ENCODE results near the gene CCDC51.
"Not testable (repeated sequence)": the region's sequence is repeated elsewhere in the genome, so short reads cannot be mapped to it uniquely, and the experiment has no call there.

CCDC51 gene

GRCh38 chr3:48411041-48411588 is 28.8 kb downstream of the CCDC51 start:
- no peak overlapping the region for H3K4me3 ChIP-seq (ENCODE audit: low read length)
- DNase-seq (ENCODE audit: low read depth, low spot score), result no peak

- no peak for DNase-seq (ENCODE audit: low read depth, low spot score)
- H3K4me3 ChIP-seq (ENCODE audit: low read length), result no peak overlapping the region
Measured at GRCh38 chr3:48410205-48411040, 29.5 kb downstream of the CCDC51 start.

- DNase-seq (ENCODE audit: low read depth, low spot score), result no peak
- H3K4me3 ChIP-seq (ENCODE audit: low read length), result no peak overlapping the region
Measured at GRCh38 chr3:48409291-48410201, 30.4 kb downstream of the CCDC51 start.

- no peak overlapping the region for H3K4me3 ChIP-seq (ENCODE audit: low read length)
- no peak for DNase-seq (ENCODE audit: low read depth, low spot score)
Measured at GRCh38 chr3:48408823-48409281, 31.1 kb downstream of the CCDC51 start.

GRCh38 chr3:48407542-48408099 is 32.3 kb downstream of the CCDC51 start:
- no peak for DNase-seq (ENCODE audit: low read depth, low spot score)
- H3K4me3 ChIP-seq (ENCODE audit: low read length), result no peak overlapping the region

- H3K4me3 ChIP-seq (ENCODE audit: low read length), result no peak overlapping the region
- DNase-seq (ENCODE audit: low read depth, low spot score), result no peak
Measured at GRCh38 chr3:48406443-48407431, 33.2 kb downstream of the CCDC51 start.

- DNase-seq (ENCODE audit: low read depth, low spot score), result no peak
- H3K4me3 ChIP-seq (ENCODE audit: low read length), result no peak overlapping the region
Measured at GRCh38 chr3:48405971-48406370, 33.9 kb downstream of the CCDC51 start.

- DNase-seq (ENCODE audit: low read depth, low spot score), result no peak
- H3K4me3 ChIP-seq (ENCODE audit: low read length), result no peak overlapping the region
Measured at GRCh38 chr3:48405343-48405881, 34.5 kb downstream of the CCDC51 start.

GRCh38 chr3:48404440-48405342 is 35.2 kb downstream of the CCDC51 start:
- DNase-seq (ENCODE audit: low read depth, low spot score), result no peak
- no peak overlapping the region for H3K4me3 ChIP-seq (ENCODE audit: low read length)

GRCh38 chr3:48403533-48404439 is 36.1 kb downstream of the CCDC51 start:
- H3K4me3 ChIP-seq (ENCODE audit: low read length), result no peak overlapping the region
- DNase-seq (ENCODE audit: low read depth, low spot score), result no peak

- H3K4me3 ChIP-seq (ENCODE audit: low read length), result no peak overlapping the region
Measured at GRCh38 chr3:48402907-48403306, 37.0 kb downstream of the CCDC51 start.

GRCh38 chr3:48402281-48402732 is 37.6 kb downstream of the CCDC51 start:
- no peak overlapping the region for H3K4me3 ChIP-seq (ENCODE audit: low read length)

More at GRCh38 chr3:48402907-48403306, 37.0 kb downstream of the CCDC51 start:
- no peak for DNase-seq (ENCODE audit: low read depth, low spot score)

GRCh38 chr3:48401434-48401901 is 38.5 kb downstream of the CCDC51 start:
- not testable (repeated sequence) for DNase-seq (ENCODE audit: low read depth, low spot score); H3K4me3 ChIP-seq (ENCODE audit: low read length)

More at GRCh38 chr3:48402281-48402732, 37.6 kb downstream of the CCDC51 start:
- no peak for DNase-seq (ENCODE audit: low read depth, low spot score)

- peak; percentile 49 for DNase-seq (ENCODE audit: low read depth, low spot score)
- no peak overlapping the region for H3K4me3 ChIP-seq (ENCODE audit: low read length)
Measured at GRCh38 chr3:48400824-48401433, 39.0 kb downstream of the CCDC51 start.

GRCh38 chr3:48399387-48400172 is 40.3 kb downstream of the CCDC51 start:
- DNase-seq (ENCODE audit: low read depth, low spot score), result no peak
- no peak overlapping the region for H3K4me3 ChIP-seq (ENCODE audit: low read length)
